HL-60 (cell line): ENCODE data around the gene PKP4.

Source experiments
- DNase-seq, 2 experiments: peaks; one replicate each; pipeline ENCODE4 v3.0.0-alpha.2; 2010 to 2020; ENCODE audit warnings: low read depth in 1 of 2, low spot score in 1 of 2
- H3K27ac ChIP-seq: fragments of 250-450 bp; sonication (Bioruptor Pico); replicated peaks from 2 replicates; pipeline ENCODE4 v1.5.1; 2020; ENCODE audit warnings: mild to moderate bottlenecking, moderate library complexity
- H3K27me3 ChIP-seq: fragments of 250-450 bp; sonication (Bioruptor Pico); 2 replicates; pipeline ENCODE4 v1.5.1; 2021; ENCODE audit warnings: mild to moderate bottlenecking, moderate library complexity; ENCODE audit not compliant: insufficient read depth, poor library complexity, severe bottlenecking
- H3K4me3 ChIP-seq: replicated peaks from 2 replicates; pipeline ENCODE4 v1.5.1; 2011; ENCODE audit warnings: mild to moderate bottlenecking, control low read depth, low read length; ENCODE audit not compliant: insufficient read depth
- GABPA ChIP-seq: IDR thresholded peaks from 2 replicates; pipeline ENCODE4 v1.6.1; 2012; ENCODE audit warnings: low read depth
- POLR2AphosphoS5 ChIP-seq: IDR thresholded peaks from 2 replicates; pipeline ENCODE4 v1.6.1; 2012; ENCODE audit warnings: low read depth
- SPI1 ChIP-seq: IDR thresholded peaks from 2 replicates; pipeline ENCODE4 v1.6.1; 2012; ENCODE audit warnings: low read depth, mild to moderate bottlenecking, borderline replicate concordance
- TF ChIP-seq, protein P1 (sequence below): IDR thresholded peaks from one replicate; pipeline ENCODE4 v1.5.1; 2011; ENCODE audit warnings: low read length, control low read depth, inconsistent platforms; ENCODE audit not compliant: insufficient read depth
- TF ChIP-seq, protein P2 (sequence below): IDR thresholded peaks from 2 replicates; pipeline ENCODE4 v1.6.1; 2012; ENCODE audit warnings: low read depth; ENCODE audit not compliant: insufficient replicate concordance

The PKP4 gene

DNA sequence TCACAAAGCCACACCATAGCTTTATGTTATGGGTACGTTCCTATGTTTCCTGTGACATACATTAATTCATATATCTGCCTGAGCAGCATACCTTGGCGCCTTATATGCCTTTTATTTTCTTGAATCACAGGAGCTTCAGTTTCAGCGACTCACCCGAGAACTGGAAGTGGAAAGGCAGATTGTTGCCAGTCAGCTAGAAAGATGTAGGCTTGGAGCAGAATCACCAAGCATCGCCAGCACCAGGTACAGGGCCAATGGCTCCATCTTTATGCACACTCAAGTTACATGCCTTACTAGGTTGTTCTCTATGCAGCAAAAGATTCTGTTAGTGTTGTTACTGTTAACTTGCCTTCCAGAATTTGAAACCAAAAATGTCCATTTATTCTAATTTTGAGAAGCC lies 120.4 kb downstream of the PKP4 start:
- DNase-seq: no peak
- TF ChIP-seq GABPA (no peak), SPI1 (no peak), POLR2AphosphoS5 (no peak)
- TF ChIP-seq, protein P1, sequence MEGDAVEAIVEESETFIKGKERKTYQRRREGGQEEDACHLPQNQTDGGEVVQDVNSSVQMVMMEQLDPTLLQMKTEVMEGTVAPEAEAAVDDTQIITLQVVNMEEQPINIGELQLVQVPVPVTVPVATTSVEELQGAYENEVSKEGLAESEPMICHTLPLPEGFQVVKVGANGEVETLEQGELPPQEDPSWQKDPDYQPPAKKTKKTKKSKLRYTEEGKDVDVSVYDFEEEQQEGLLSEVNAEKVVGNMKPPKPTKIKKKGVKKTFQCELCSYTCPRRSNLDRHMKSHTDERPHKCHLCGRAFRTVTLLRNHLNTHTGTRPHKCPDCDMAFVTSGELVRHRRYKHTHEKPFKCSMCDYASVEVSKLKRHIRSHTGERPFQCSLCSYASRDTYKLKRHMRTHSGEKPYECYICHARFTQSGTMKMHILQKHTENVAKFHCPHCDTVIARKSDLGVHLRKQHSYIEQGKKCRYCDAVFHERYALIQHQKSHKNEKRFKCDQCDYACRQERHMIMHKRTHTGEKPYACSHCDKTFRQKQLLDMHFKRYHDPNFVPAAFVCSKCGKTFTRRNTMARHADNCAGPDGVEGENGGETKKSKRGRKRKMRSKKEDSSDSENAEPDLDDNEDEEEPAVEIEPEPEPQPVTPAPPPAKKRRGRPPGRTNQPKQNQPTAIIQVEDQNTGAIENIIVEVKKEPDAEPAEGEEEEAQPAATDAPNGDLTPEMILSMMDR: no peak
- TF ChIP-seq, protein P2, sequence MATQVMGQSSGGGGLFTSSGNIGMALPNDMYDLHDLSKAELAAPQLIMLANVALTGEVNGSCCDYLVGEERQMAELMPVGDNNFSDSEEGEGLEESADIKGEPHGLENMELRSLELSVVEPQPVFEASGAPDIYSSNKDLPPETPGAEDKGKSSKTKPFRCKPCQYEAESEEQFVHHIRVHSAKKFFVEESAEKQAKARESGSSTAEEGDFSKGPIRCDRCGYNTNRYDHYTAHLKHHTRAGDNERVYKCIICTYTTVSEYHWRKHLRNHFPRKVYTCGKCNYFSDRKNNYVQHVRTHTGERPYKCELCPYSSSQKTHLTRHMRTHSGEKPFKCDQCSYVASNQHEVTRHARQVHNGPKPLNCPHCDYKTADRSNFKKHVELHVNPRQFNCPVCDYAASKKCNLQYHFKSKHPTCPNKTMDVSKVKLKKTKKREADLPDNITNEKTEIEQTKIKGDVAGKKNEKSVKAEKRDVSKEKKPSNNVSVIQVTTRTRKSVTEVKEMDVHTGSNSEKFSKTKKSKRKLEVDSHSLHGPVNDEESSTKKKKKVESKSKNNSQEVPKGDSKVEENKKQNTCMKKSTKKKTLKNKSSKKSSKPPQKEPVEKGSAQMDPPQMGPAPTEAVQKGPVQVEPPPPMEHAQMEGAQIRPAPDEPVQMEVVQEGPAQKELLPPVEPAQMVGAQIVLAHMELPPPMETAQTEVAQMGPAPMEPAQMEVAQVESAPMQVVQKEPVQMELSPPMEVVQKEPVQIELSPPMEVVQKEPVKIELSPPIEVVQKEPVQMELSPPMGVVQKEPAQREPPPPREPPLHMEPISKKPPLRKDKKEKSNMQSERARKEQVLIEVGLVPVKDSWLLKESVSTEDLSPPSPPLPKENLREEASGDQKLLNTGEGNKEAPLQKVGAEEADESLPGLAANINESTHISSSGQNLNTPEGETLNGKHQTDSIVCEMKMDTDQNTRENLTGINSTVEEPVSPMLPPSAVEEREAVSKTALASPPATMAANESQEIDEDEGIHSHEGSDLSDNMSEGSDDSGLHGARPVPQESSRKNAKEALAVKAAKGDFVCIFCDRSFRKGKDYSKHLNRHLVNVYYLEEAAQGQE: no peak
- no peaks in the 10 kb centered on the region for H3K27me3 ChIP-seq
- H3K4me3 ChIP-seq: no peak overlapping the region
- H3K27ac ChIP-seq: no peak overlapping the region

DNA sequence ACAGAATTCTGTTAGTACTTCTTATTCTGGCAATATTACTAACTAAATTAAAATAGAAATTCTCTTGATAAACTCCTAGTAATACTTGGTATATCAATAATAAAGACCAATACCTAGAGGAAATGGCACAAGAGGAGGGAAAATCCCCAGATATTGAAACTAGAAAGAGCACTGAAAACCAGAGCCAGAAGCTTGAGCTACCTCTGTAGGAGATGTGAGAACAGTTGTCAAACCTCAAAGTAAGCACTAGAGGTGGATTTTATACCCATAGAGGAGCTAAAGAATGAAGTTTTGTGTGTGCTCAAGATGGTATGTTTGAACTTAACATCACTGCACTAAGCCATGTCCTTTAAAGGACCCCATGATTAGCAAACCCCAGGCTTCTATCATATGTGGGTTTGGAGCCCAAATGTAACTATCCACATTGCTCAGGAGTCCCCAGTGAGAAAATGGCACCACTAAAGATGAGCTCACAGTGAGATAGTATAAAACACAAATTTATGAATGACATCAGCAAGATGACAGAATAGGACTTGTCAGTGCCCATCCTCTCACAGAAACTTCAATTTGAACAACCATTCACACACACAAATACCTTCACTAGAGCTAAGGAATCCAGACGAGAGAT lies 122.1 kb downstream of the PKP4 start:
- no peak overlapping the region for H3K27ac ChIP-seq
- no peak overlapping the region for H3K4me3 ChIP-seq
- DNase-seq: no peak
- no peaks in the 10 kb centered on the region for H3K27me3 ChIP-seq
- TF ChIP-seq POLR2AphosphoS5 (no peak), SPI1 (no peak), GABPA (no peak)
- TF ChIP-seq, protein P2: no peak
- TF ChIP-seq, protein P1: no peak

DNA sequence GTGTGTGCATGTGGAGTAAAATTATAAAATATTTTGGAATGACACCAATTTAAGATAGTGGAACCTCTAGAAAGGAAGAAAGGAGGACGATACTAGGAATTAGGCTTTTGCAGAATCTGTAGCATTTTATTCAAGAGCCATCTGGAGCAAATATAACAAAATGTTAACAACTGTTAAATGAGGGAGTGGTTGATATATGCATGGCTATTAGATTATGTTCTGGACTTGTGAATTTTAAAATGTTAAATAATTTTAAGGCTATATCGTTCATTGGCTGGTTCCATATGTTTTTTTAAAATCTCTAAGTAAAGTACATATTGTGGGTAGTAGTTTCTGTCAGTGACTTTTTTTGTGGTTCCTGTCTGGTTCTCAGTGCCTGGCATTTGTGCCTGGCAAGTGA lies 123.2 kb downstream of the PKP4 start:
- no peak overlapping the region for H3K27ac ChIP-seq
- no peak for DNase-seq

More for the DNA sequence above, 123.2 kb downstream of the PKP4 start:
- Histone ChIP-seq H3K4me3 (no peak overlapping the region), H3K27me3 (no peaks in the 10 kb centered on the region)
- TF ChIP-seq GABPA: no peak
- TF ChIP-seq SPI1: no peak
- TF ChIP-seq POLR2AphosphoS5: no peak
- TF ChIP-seq, protein P1: no peak
- TF ChIP-seq, protein P2: no peak
